ENCODE data around the gene NAB1.

NAB1 gene

DNA sequence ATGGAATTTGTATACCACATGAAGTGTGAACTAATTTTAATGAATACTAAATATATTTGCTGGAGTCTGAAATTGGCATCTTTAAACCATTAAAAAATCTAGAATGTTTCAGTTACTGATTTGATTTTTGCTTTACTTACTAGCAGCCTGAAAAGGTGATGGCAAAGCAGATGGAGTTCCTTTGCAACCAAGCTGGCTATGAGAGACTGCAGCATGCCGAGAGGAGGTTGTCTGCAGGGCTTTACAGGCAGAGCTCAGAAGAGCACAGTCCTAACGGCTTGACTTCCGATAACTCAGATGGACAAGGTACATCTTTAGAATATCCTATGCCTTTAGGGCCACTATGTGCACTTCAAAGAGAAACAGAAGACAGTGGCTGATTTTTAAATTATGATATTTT, 36.5 kb downstream of the NAB1 start:
- TF ChIP-seq EZH2 (IDR thresholded peaks at IDR 0.05) (no peak), POLR2AphosphoS5 (IDR thresholded peaks at IDR 0.05; ENCODE audit: borderline replicate concordance, low read depth, low read length) (no peak), FOXP2 (optimal IDR thresholded peaks at IDR 0.05; ENCODE audit: control extremely low read depth, extremely low read length, insufficient read depth) (no peak)
- Histone ChIP-seq H3K27ac (no peak overlapping the region), H3K36me3 (ENCODE audit: insufficient read depth, low read length) (peaks cover 56% of the 10 kb centered on the region), H3K4me3 (no peak overlapping the region), H3K9ac (ENCODE audit: insufficient read length) (no peak overlapping the region), H3K9me3 (ENCODE audit: low read depth, low read length) (no peaks in the 10 kb centered on the region)
- DNase-seq (ENCODE audit: low read depth, low spot score), result no peak

DNA sequence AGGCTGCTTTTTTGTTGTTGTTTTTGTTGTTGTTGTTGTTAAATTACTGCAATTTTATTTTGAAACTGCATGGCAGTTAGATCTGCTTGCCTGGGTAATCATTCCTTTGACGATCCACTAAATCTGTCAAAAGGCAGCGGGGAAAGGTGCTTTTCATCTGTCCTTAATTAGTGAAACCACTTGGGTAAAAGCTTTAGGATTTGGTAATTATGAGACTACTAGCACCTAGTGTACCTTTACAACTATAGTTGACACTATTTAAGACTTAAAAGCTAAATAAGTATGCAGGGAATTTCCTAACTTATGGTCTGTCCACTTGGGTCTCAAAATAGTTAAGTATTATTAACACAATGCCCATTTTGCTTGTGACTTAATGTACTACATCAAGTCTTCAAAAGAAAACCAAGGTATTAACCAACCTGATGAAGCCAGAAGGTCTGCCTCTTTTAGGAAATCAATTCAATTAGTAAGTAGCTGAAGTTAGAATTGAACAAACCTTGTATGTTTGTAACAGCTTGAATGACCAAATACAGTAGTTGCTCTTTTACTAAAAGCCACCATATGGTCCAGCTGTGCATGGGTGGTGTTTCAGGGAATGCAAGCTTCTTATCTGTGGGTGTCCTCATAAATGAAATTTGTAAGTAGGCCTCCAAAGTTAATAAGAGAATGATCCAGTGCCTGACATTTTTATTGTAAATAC, 44.8 kb downstream of the NAB1 start:
- no peak for TF ChIP-seq EZH2 (IDR thresholded peaks at IDR 0.05)
- TF ChIP-seq POLR2AphosphoS5 (IDR thresholded peaks at IDR 0.05; ENCODE audit: borderline replicate concordance, low read depth, low read length), result no peak
- no peak for TF ChIP-seq FOXP2 (optimal IDR thresholded peaks at IDR 0.05; ENCODE audit: control extremely low read depth, extremely low read length, insufficient read depth)
- Histone ChIP-seq H3K9me3 (ENCODE audit: low read depth, low read length) (no peaks in the 10 kb centered on the region), H3K27ac (no peak overlapping the region), H3K4me3 (no peak overlapping the region), H3K9ac (ENCODE audit: insufficient read length) (no peak overlapping the region), H3K36me3 (ENCODE audit: insufficient read depth, low read length) (peaks cover 25% of the 10 kb centered on the region)
- no peak for DNase-seq (ENCODE audit: low read depth, low spot score)

DNA sequence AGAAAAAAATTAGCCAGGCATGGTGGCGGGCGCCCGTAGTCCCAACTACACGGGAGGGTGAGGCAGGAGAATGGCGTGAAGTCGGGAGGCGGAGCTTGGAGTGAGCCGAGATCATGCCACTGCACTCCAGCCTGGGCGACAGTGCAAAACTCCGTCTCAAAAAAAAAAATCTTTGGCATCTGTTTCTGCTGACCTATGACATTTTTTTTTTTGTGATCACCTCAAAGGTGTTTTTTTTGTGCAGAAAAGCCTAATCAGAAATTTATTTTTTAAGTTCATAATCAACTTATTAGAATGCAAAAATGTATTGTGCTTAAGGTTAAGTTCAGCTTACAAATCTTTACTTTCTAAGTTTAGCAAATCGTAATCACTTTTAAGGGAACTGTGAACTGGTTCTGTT, 45.6 kb downstream of the NAB1 start:
- no peak for TF ChIP-seq POLR2AphosphoS5 (IDR thresholded peaks at IDR 0.05; ENCODE audit: borderline replicate concordance, low read depth, low read length)
- no peak for TF ChIP-seq FOXP2 (optimal IDR thresholded peaks at IDR 0.05; ENCODE audit: control extremely low read depth, extremely low read length, insufficient read depth)
- no peak for TF ChIP-seq EZH2 (IDR thresholded peaks at IDR 0.05)
- Histone ChIP-seq H3K36me3 (ENCODE audit: insufficient read depth, low read length) (peaks cover 18% of the 10 kb centered on the region), H3K9me3 (ENCODE audit: low read depth, low read length) (no peaks in the 10 kb centered on the region), H3K4me3 (no peak overlapping the region), H3K9ac (ENCODE audit: insufficient read length) (no peak overlapping the region), H3K27ac (no peak overlapping the region)
- no peak for DNase-seq (ENCODE audit: low read depth, low spot score)

DNA sequence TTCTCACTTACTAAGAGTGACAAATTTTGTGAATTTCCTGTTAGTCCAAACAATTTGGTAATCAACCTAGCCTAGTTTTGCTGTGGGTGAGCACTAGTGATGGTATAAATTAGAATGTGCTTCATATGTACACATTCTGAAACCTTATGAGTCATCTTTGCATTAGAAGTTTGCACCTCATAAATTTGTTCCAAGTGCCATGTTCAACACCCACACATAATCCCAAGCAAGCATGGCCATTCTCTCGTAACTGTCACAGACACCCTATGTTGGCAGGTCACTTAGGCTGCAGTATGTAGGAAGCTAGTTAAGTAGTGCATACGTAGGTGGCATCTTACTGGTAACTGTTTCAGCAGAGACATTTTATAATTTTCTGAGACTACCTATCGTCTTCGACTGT, 46.9 kb downstream of the NAB1 start:
- no peak for TF ChIP-seq FOXP2 (optimal IDR thresholded peaks at IDR 0.05; ENCODE audit: control extremely low read depth, extremely low read length, insufficient read depth)
- TF ChIP-seq EZH2 (IDR thresholded peaks at IDR 0.05), result no peak
- no peak for TF ChIP-seq POLR2AphosphoS5 (IDR thresholded peaks at IDR 0.05; ENCODE audit: borderline replicate concordance, low read depth, low read length)
- Histone ChIP-seq H3K27ac (no peak overlapping the region), H3K36me3 (ENCODE audit: insufficient read depth, low read length) (peaks cover 8% of the 10 kb centered on the region), H3K9me3 (ENCODE audit: low read depth, low read length) (no peaks in the 10 kb centered on the region), H3K4me3 (no peak overlapping the region), H3K9ac (ENCODE audit: insufficient read length) (no peak overlapping the region)
- no peak for DNase-seq (ENCODE audit: low read depth, low spot score)

DNA sequence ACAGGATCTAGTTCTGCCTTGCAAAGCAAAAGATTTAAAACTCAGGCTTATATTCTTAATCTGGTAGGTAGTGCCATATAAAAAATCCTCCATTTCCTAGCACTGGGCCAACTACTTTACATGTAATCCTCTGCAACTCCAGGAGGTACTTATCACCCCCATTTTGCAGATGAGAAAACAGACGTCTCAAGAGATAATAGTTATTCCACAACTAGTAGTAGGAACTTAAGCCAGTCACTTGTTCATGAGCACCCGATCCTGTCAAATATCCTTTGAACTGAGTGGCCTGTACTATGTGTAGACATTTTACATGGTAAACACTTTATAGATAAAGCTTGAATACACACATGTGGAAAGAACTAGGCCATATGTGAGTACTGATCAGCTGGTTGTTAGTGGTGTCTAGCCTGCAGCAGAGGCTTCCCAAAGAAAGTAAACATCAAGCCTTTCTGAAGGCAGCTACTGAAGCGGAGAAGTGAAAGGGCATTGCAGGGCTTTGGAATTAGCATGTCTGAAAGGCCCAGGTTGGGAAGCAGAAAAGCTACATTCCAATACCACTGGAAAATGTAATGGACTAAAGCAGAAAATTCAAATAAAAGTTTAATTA, 48.0 kb downstream of the NAB1 start:
- DNase-seq (ENCODE audit: low read depth, low spot score), result no peak
- Histone ChIP-seq H3K27ac (no peak overlapping the region), H3K4me3 (no peak overlapping the region), H3K36me3 (ENCODE audit: insufficient read depth, low read length) (no peaks in the 10 kb centered on the region), H3K9me3 (ENCODE audit: low read depth, low read length) (no peaks in the 10 kb centered on the region), H3K9ac (ENCODE audit: insufficient read length) (no peak overlapping the region)
- TF ChIP-seq FOXP2 (optimal IDR thresholded peaks at IDR 0.05; ENCODE audit: control extremely low read depth, extremely low read length, insufficient read depth), result no peak
- TF ChIP-seq POLR2AphosphoS5 (IDR thresholded peaks at IDR 0.05; ENCODE audit: borderline replicate concordance, low read depth, low read length), result no peak
- no peak for TF ChIP-seq EZH2 (IDR thresholded peaks at IDR 0.05)

DNA sequence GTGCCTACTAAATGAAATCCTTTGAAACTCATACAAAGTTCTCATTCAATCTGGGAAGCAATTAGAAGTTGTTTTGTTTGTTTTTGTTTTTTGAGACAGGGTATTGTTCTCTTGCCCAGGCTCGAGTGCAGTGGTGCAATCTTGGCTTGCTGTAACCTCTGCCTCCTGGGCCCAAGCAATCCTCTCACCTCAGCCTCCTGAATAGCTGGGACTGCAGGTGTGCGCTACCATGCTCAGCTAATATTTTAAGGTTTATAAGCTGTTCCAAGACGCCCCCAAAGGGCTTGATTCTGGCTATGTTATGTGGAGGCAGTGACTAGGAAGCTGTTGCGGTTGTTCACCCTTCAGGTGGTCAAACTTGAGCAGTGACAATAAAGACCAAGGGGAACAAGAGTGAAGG, 48.5 kb downstream of the NAB1 start:
- TF ChIP-seq FOXP2 (optimal IDR thresholded peaks at IDR 0.05; ENCODE audit: control extremely low read depth, extremely low read length, insufficient read depth), result no peak
- TF ChIP-seq EZH2 (IDR thresholded peaks at IDR 0.05), result no peak
- no peak for TF ChIP-seq POLR2AphosphoS5 (IDR thresholded peaks at IDR 0.05; ENCODE audit: borderline replicate concordance, low read depth, low read length)
- no peak overlapping the region for H3K9ac ChIP-seq (ENCODE audit: insufficient read length)
- no peak for DNase-seq (ENCODE audit: low read depth, low spot score)
- no peaks in the 10 kb centered on the region for H3K36me3 ChIP-seq (ENCODE audit: insufficient read depth, low read length)
- no peaks in the 10 kb centered on the region for H3K9me3 ChIP-seq (ENCODE audit: low read depth, low read length)
- no peak overlapping the region for H3K27ac ChIP-seq
- H3K4me3 ChIP-seq, result no peak overlapping the region

DNA sequence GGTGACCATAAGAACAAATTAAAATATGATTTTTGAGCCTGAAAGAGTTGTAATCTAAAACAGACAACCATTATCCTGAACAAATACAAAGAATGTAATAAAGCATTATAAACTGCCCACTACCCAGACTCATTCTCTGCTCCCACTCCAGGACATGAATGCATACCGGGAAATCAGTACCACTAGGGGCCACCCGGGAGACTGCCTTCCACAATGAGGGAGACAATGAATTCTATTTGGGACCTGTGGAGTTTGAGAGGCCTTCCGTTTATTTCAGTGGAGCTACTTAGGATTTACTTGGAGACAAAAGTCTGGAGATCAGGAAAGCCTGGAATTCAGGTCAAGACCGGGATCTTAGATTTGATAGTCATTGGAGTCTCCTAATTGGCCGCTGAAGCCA, 50.0 kb downstream of the NAB1 start:
- no peak for DNase-seq (ENCODE audit: low read depth, low spot score)
- 0 out of 2 replicates have a peak, but pooled peaks have one; percentile 13 for TF ChIP-seq POLR2AphosphoS5 (IDR thresholded peaks at IDR 0.05; ENCODE audit: borderline replicate concordance, low read depth, low read length)
- no peak for TF ChIP-seq EZH2 (IDR thresholded peaks at IDR 0.05)
- H3K9me3 ChIP-seq (ENCODE audit: low read depth, low read length), result no peaks in the 10 kb centered on the region

DNA sequence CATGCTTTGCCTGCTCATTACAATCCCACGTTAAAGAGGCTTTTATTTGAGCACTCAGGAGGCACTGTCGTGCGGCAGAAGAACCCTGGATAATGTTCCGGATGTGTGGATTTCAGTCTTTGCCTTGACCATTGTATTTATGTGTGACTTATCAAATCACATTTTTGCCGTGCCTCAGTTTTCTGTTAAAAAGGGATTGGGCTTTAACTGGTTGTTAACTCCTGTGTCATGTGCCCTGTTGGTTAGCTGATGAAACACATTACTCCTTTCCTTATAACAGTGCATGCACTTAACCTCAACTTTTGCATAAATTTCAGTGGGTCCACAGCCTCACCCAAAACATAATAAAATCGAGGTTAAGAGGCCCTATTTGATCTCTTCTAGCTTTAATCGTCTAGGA, 52.7 kb downstream of the NAB1 start:
- Histone ChIP-seq H3K27ac (no peak overlapping the region), H3K9me3 (ENCODE audit: low read depth, low read length) (no peaks in the 10 kb centered on the region), H3K4me3 (no peak overlapping the region), H3K9ac (ENCODE audit: insufficient read length) (no peak overlapping the region), H3K36me3 (ENCODE audit: insufficient read depth, low read length) (no peaks in the 10 kb centered on the region)
- TF ChIP-seq POLR2AphosphoS5 (IDR thresholded peaks at IDR 0.05; ENCODE audit: borderline replicate concordance, low read depth, low read length) (no peak), EZH2 (IDR thresholded peaks at IDR 0.05) (no peak), FOXP2 (optimal IDR thresholded peaks at IDR 0.05; ENCODE audit: control extremely low read depth, extremely low read length, insufficient read depth) (no peak)
- no peak for DNase-seq (ENCODE audit: low read depth, low spot score)

More for the DNA sequence above, 50.0 kb downstream of the NAB1 start:
- Histone ChIP-seq H3K9ac (ENCODE audit: insufficient read length) (no peak overlapping the region), H3K36me3 (ENCODE audit: insufficient read depth, low read length) (no peaks in the 10 kb centered on the region), H3K4me3 (no peak overlapping the region), H3K27ac (no peak overlapping the region)
